Measurements from ENCODE around the gene PREX1.

DNA sequence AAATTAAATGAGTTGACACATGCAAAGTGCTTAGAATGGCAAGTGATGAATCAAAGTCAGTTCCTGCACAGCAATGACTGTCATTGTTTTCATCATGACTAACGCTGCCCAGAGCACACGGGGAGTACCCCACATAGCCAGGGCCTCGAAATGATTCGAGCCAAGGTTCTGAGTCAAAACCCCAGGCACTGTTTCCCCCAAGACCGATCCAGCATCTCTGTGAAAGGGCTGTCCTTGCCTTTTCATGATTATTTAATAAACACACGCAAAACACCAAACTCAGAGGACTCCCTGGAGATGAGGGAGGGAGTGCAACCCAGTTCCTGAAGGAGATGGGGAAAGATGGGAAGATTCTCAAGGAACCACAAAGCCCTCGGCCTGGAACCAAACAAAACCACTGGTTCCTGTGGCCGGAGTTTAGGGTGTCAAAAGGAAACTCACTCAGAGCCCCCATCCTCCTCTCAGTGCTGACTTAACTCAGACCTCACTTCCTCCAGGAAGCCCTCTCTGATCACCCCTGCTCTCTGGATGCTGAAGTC lies 3.8 kb downstream of the PREX1 start:
- TF ChIP-seq, protein P1, sequence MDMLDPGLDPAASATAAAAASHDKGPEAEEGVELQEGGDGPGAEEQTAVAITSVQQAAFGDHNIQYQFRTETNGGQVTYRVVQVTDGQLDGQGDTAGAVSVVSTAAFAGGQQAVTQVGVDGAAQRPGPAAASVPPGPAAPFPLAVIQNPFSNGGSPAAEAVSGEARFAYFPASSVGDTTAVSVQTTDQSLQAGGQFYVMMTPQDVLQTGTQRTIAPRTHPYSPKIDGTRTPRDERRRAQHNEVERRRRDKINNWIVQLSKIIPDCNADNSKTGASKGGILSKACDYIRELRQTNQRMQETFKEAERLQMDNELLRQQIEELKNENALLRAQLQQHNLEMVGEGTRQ (IDR thresholded peaks at IDR 0.05; ENCODE audit: low read depth, low read length) = no peak
- no peak for TF ChIP-seq ELK1 (IDR thresholded peaks at IDR 0.05; ENCODE audit: borderline replicate concordance, low read depth, low read length)
- TF ChIP-seq, protein P2, sequence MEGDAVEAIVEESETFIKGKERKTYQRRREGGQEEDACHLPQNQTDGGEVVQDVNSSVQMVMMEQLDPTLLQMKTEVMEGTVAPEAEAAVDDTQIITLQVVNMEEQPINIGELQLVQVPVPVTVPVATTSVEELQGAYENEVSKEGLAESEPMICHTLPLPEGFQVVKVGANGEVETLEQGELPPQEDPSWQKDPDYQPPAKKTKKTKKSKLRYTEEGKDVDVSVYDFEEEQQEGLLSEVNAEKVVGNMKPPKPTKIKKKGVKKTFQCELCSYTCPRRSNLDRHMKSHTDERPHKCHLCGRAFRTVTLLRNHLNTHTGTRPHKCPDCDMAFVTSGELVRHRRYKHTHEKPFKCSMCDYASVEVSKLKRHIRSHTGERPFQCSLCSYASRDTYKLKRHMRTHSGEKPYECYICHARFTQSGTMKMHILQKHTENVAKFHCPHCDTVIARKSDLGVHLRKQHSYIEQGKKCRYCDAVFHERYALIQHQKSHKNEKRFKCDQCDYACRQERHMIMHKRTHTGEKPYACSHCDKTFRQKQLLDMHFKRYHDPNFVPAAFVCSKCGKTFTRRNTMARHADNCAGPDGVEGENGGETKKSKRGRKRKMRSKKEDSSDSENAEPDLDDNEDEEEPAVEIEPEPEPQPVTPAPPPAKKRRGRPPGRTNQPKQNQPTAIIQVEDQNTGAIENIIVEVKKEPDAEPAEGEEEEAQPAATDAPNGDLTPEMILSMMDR (conservative IDR thresholded peaks at IDR 0.05; ENCODE audit: low read depth, low read length) = no peak
- TF ChIP-seq SMC3 (IDR thresholded peaks at IDR 0.05; ENCODE audit: low read depth, low read length) = no peak
- no peak for TF ChIP-seq CEBPB (IDR thresholded peaks at IDR 0.05; ENCODE audit: low read depth, low read length)
- no peak for TF ChIP-seq BHLHE40 (IDR thresholded peaks at IDR 0.05; ENCODE audit: low read depth, low read length)
- TF ChIP-seq POLR2A (IDR thresholded peaks at IDR 0.05; ENCODE audit: low read depth, low read length) = no peak
- no peak for TF ChIP-seq RCOR1 (IDR thresholded peaks at IDR 0.05; ENCODE audit: insufficient replicate concordance, low read length)
- no peak for TF ChIP-seq RFX5 (IDR thresholded peaks at IDR 0.05; ENCODE audit: low read depth, low read length)
- no peak for TF ChIP-seq RAD21 (IDR thresholded peaks at IDR 0.05; ENCODE audit: low read length)
